ENCODE results near the gene IL1RAPL1.
"Not testable (repeated sequence)": the region's sequence is repeated elsewhere in the genome, so short reads cannot be mapped to it uniquely, and the experiment has no call there.

Gene IL1RAPL1

GRCh38 chrX:29274517-29274916 is 687.3 kb downstream of the IL1RAPL1 start:
- H3K4me1 ChIP-seq (ENCODE audit: control insufficient read depth, insufficient read depth, low read length): no peaks in the 10 kb centered on the region
- H3K9ac ChIP-seq (ENCODE audit: low read depth, low read length): no peak overlapping the region
- H3K27me3 ChIP-seq (ENCODE audit: control insufficient read depth, insufficient read depth, low read length): no peaks in the 10 kb centered on the region
- no peak overlapping the region for H3K4me2 ChIP-seq (ENCODE audit: low read length)
- H3K4me3 ChIP-seq (ENCODE audit: low read length): no peak overlapping the region
- peaks cover 3% of the 10 kb centered on the region for H3K9me3 ChIP-seq (replicated peaks; ENCODE audit: low read length)
- H3K36me3 ChIP-seq (ENCODE audit: insufficient read depth, low read length): no peaks in the 10 kb centered on the region

- H3K36me3 ChIP-seq (ENCODE audit: insufficient read depth, low read length): no peaks in the 10 kb centered on the region
- H3K9me3 ChIP-seq (replicated peaks; ENCODE audit: low read length): peaks cover 3% of the 10 kb centered on the region
- H3K27me3 ChIP-seq (ENCODE audit: control insufficient read depth, insufficient read depth, low read length): no peaks in the 10 kb centered on the region
- H3K4me3 ChIP-seq (ENCODE audit: low read length): no peak overlapping the region
- H3K4me2 ChIP-seq (ENCODE audit: low read length): no peak overlapping the region
- H3K9ac ChIP-seq (ENCODE audit: low read depth, low read length): no peak overlapping the region
- no peaks in the 10 kb centered on the region for H3K4me1 ChIP-seq (ENCODE audit: control insufficient read depth, insufficient read depth, low read length)
These were observed 688.7 kb downstream of the IL1RAPL1 start for GRCh38 chrX:29275928-29276327.

- Histone ChIP-seq H3K9me3 (replicated peaks; ENCODE audit: low read length) (no peaks in the 10 kb centered on the region), H3K4me2 (ENCODE audit: low read length) (no peak overlapping the region), H3K4me3 (ENCODE audit: low read length) (no peak overlapping the region), H3K27me3 (ENCODE audit: control insufficient read depth, insufficient read depth, low read length) (no peaks in the 10 kb centered on the region), H3K36me3 (ENCODE audit: insufficient read depth, low read length) (no peaks in the 10 kb centered on the region), H3K9ac (ENCODE audit: low read depth, low read length) (no peak overlapping the region), H3K4me1 (ENCODE audit: control insufficient read depth, insufficient read depth, low read length) (no peaks in the 10 kb centered on the region)
These were observed 694.0 kb downstream of the IL1RAPL1 start for GRCh38 chrX:29281078-29281742.

GRCh38 chrX:29285664-29286063 is 698.4 kb downstream of the IL1RAPL1 start:
- H3K4me2 ChIP-seq (ENCODE audit: low read length): no peak overlapping the region
- no peaks in the 10 kb centered on the region for H3K27me3 ChIP-seq (ENCODE audit: control insufficient read depth, insufficient read depth, low read length)
- H3K9me3 ChIP-seq (replicated peaks; ENCODE audit: low read length): no peaks in the 10 kb centered on the region
- H3K36me3 ChIP-seq (ENCODE audit: insufficient read depth, low read length): no peaks in the 10 kb centered on the region
- H3K4me1 ChIP-seq (ENCODE audit: control insufficient read depth, insufficient read depth, low read length): no peaks in the 10 kb centered on the region
- H3K4me3 ChIP-seq (ENCODE audit: low read length): no peak overlapping the region
- H3K9ac ChIP-seq (ENCODE audit: low read depth, low read length): no peak overlapping the region

GRCh38 chrX:29295987-29296680 is 708.9 kb downstream of the IL1RAPL1 start:
- Histone ChIP-seq H3K4me3 (ENCODE audit: low read length) (no peak overlapping the region), H3K27me3 (ENCODE audit: control insufficient read depth, insufficient read depth, low read length) (no peaks in the 10 kb centered on the region), H3K4me1 (ENCODE audit: control insufficient read depth, insufficient read depth, low read length) (no peaks in the 10 kb centered on the region), H3K4me2 (ENCODE audit: low read length) (no peak overlapping the region), H3K36me3 (ENCODE audit: insufficient read depth, low read length) (no peaks in the 10 kb centered on the region), H3K9me3 (replicated peaks; ENCODE audit: low read length) (no peaks in the 10 kb centered on the region), H3K9ac (ENCODE audit: low read depth, low read length) (no peak overlapping the region)

GRCh38 chrX:29297171-29297800 is 710.0 kb downstream of the IL1RAPL1 start:
- Histone ChIP-seq H3K36me3 (ENCODE audit: insufficient read depth, low read length) (no peaks in the 10 kb centered on the region), H3K4me2 (ENCODE audit: low read length) (no peak overlapping the region), H3K4me3 (ENCODE audit: low read length) (no peak overlapping the region), H3K27me3 (ENCODE audit: control insufficient read depth, insufficient read depth, low read length) (no peaks in the 10 kb centered on the region), H3K4me1 (ENCODE audit: control insufficient read depth, insufficient read depth, low read length) (no peaks in the 10 kb centered on the region), H3K9me3 (replicated peaks; ENCODE audit: low read length) (no peaks in the 10 kb centered on the region), H3K9ac (ENCODE audit: low read depth, low read length) (no peak overlapping the region)

GRCh38 chrX:29299684-29300083 is 712.4 kb downstream of the IL1RAPL1 start:
- no peaks in the 10 kb centered on the region for H3K36me3 ChIP-seq (ENCODE audit: insufficient read depth, low read length)
- H3K4me2 ChIP-seq (ENCODE audit: low read length): no peak overlapping the region
- no peaks in the 10 kb centered on the region for H3K9me3 ChIP-seq (replicated peaks; ENCODE audit: low read length)
- H3K27me3 ChIP-seq (ENCODE audit: control insufficient read depth, insufficient read depth, low read length): no peaks in the 10 kb centered on the region
- no peak overlapping the region for H3K9ac ChIP-seq (ENCODE audit: low read depth, low read length)
- H3K4me1 ChIP-seq (ENCODE audit: control insufficient read depth, insufficient read depth, low read length): no peaks in the 10 kb centered on the region
- no peak overlapping the region for H3K4me3 ChIP-seq (ENCODE audit: low read length)

- Histone ChIP-seq H3K4me1 (ENCODE audit: control insufficient read depth, insufficient read depth, low read length) (no peaks in the 10 kb centered on the region), H3K4me3 (ENCODE audit: low read length) (no peak overlapping the region), H3K4me2 (ENCODE audit: low read length) (no peak overlapping the region), H3K27me3 (ENCODE audit: control insufficient read depth, insufficient read depth, low read length) (no peaks in the 10 kb centered on the region), H3K9ac (ENCODE audit: low read depth, low read length) (no peak overlapping the region), H3K9me3 (replicated peaks; ENCODE audit: low read length) (no peaks in the 10 kb centered on the region), H3K36me3 (ENCODE audit: insufficient read depth, low read length) (no peaks in the 10 kb centered on the region)
These were observed 721.5 kb downstream of the IL1RAPL1 start for GRCh38 chrX:29308726-29309125.

- H3K4me3 ChIP-seq (ENCODE audit: low read length): no peak overlapping the region
- no peak overlapping the region for H3K4me2 ChIP-seq (ENCODE audit: low read length)
- no peaks in the 10 kb centered on the region for H3K36me3 ChIP-seq (ENCODE audit: insufficient read depth, low read length)
- no peaks in the 10 kb centered on the region for H3K27me3 ChIP-seq (ENCODE audit: control insufficient read depth, insufficient read depth, low read length)
- H3K9ac ChIP-seq (ENCODE audit: low read depth, low read length): no peak overlapping the region
- no peaks in the 10 kb centered on the region for H3K4me1 ChIP-seq (ENCODE audit: control insufficient read depth, insufficient read depth, low read length)
- no peaks in the 10 kb centered on the region for H3K9me3 ChIP-seq (replicated peaks; ENCODE audit: low read length)
These were observed 728.7 kb downstream of the IL1RAPL1 start for GRCh38 chrX:29315931-29316330.

GRCh38 chrX:29318012-29318411 is 730.8 kb downstream of the IL1RAPL1 start:
- Histone ChIP-seq H3K9me3 (replicated peaks; ENCODE audit: low read length) (no peaks in the 10 kb centered on the region), H3K4me3 (ENCODE audit: low read length) (no peak overlapping the region), H3K27me3 (ENCODE audit: control insufficient read depth, insufficient read depth, low read length) (no peaks in the 10 kb centered on the region), H3K4me1 (ENCODE audit: control insufficient read depth, insufficient read depth, low read length) (no peaks in the 10 kb centered on the region), H3K4me2 (ENCODE audit: low read length) (no peak overlapping the region), H3K36me3 (ENCODE audit: insufficient read depth, low read length) (no peaks in the 10 kb centered on the region), H3K9ac (ENCODE audit: low read depth, low read length) (no peak overlapping the region)

- not testable (repeated sequence) for H3K27me3 ChIP-seq (ENCODE audit: control insufficient read depth, insufficient read depth, low read length); H3K4me1 ChIP-seq (ENCODE audit: control insufficient read depth, insufficient read depth, low read length); H3K4me2 ChIP-seq (ENCODE audit: low read length); H3K9ac ChIP-seq (ENCODE audit: low read depth, low read length); H3K36me3 ChIP-seq (ENCODE audit: insufficient read depth, low read length); H3K9me3 ChIP-seq (replicated peaks; ENCODE audit: low read length); H3K4me3 ChIP-seq (ENCODE audit: low read length)
These were observed 745.2 kb downstream of the IL1RAPL1 start for GRCh38 chrX:29332429-29332828.

- not testable (repeated sequence) for H3K4me2 ChIP-seq (ENCODE audit: low read length); H3K27me3 ChIP-seq (ENCODE audit: control insufficient read depth, insufficient read depth, low read length); H3K9ac ChIP-seq (ENCODE audit: low read depth, low read length); H3K9me3 ChIP-seq (replicated peaks; ENCODE audit: low read length); H3K4me3 ChIP-seq (ENCODE audit: low read length); H3K36me3 ChIP-seq (ENCODE audit: insufficient read depth, low read length); H3K4me1 ChIP-seq (ENCODE audit: control insufficient read depth, insufficient read depth, low read length)
These were observed 745.8 kb downstream of the IL1RAPL1 start for GRCh38 chrX:29333091-29333490.
